Activated CD4-positive, alpha-beta memory T cell treated with anti-CD3 and anti-CD28 coated beads for 36 hours (primary cell): ENCODE measurements around the gene ATP10A. TPM values are rescaled to one million over a fixed set of nuclear protein-coding genes. Genes with fewer than 3 reads are reported as not detected.

Experiments
- CTCF ChIA-PET: fragments of 350-600 bp; sonication (Branson Sonifier 250); formaldehyde crosslinking; loops from one replicate; lab custom pipeline; 2021; ENCODE audit warnings: antibody characterized with exemption, inconsistent platforms; lab: Charles Lee
- POLR2A ChIA-PET: fragments of 350-600 bp; sonication (Branson Sonifier 250); formaldehyde crosslinking; loops from one replicate; lab custom pipeline; 2021; ENCODE audit warnings: antibody characterized with exemption; lab: Charles Lee
- DNase-seq: peaks from one replicate; pipeline ENCODE4 v3.0.0-alpha.2; 2020
- H3K27ac Mint-ChIP-seq: one replicate; pipeline ENCODE4 v1.8.0; 2021; ENCODE audit warnings: mixed read lengths
- H3K27me3 Mint-ChIP-seq: one replicate; pipeline ENCODE4 v1.8.0; 2021; ENCODE audit warnings: mixed read lengths
- H3K36me3 Mint-ChIP-seq: one replicate; pipeline ENCODE4 v1.8.0; 2021; ENCODE audit warnings: mixed read lengths
- H3K4me1 Mint-ChIP-seq: one replicate; pipeline ENCODE4 v1.8.0; 2021; ENCODE audit warnings: low read depth, mixed read lengths
- H3K4me3 Mint-ChIP-seq: one replicate; pipeline ENCODE4 v1.8.0; 2021; ENCODE audit warnings: mild to moderate bottlenecking, mixed read lengths
- H3K9me3 Mint-ChIP-seq: one replicate; pipeline ENCODE4 v1.8.0; 2021; ENCODE audit warnings: mixed read lengths
- intact Hi-C: fragments of 100-400 bp; cut with micrococcal nuclease; formaldehyde crosslinking; loops from one replicate; pipeline ENCODE4 v1.15.1; 2023
- total RNA-seq, 2 experiments: library from RNA; stranded (reverse); gene quantifications; one replicate each; pipeline ENCODE4 v1.2.3, GENCODE V29; 2021

Gene ATP10A
- total RNA-seq, 2 experiments from 2014 or later, result 15.9 to 17.2 TPM

DNA sequence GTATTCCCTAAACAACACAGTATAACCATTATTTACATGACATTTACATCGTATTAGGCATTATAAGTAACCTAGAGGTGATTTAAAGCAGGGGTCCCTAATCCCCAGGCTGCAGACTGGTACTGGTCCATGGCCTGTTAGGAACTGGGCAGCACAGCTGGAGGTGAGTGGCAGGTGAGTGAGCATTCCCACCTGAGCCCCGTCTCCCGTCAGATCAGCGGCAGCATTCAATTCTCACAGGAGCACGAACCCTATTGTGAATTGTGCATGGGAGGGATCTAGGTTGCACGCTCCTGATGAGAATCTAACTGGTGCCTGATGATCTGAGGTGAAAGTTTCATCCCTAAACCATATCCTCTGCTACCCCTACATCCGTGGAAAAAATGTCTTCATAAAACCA is 138.2 kb downstream of the ATP10A start:
- Mint-ChIP-seq H3K4me3 (no peak overlapping the region), H3K27ac (no peak overlapping the region), H3K27me3 (no peaks in the 10 kb centered on the region), H3K36me3 (peaks cover 8% of the 10 kb centered on the region), H3K9me3 (no peaks in the 10 kb centered on the region), H3K4me1 (no peaks in the 10 kb centered on the region)
- intact Hi-C loops, result no loop called here
- CTCF ChIA-PET, result no interaction called here
- no peak for DNase-seq
- POLR2A ChIA-PET, result no interaction called here

DNA sequence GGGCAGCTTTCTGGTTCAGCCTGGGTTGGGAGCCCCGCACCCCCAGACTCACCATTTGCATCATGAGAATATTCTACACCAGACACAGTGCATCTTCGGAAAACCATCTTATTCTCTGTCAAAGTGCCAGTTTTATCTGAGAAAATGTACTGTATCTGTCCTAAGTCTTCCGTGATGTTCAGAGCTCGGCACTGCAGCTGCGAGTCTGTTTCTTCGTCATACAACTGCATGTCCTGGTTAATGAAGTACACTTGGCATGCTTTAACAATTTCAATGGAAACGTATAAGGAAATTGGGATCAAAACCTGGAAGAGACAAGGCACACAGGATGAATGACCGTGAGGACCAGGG is 141.5 kb downstream of the ATP10A start:
- CTCF ChIA-PET, result interaction anchor here (2.1 kb wide), 1 partner anchor 11 kb away, joined by 7 read pairs; no protein-coding TSS in a partner anchor
- Mint-ChIP-seq H3K9me3 (no peaks in the 10 kb centered on the region), H3K27ac (no peak overlapping the region), H3K4me1 (no peaks in the 10 kb centered on the region), H3K36me3 (peaks cover 5% of the 10 kb centered on the region), H3K4me3 (no peak overlapping the region), H3K27me3 (no peaks in the 10 kb centered on the region)
- no peak for DNase-seq
- POLR2A ChIA-PET, result no interaction called here
- intact Hi-C loops, result no loop called here

DNA sequence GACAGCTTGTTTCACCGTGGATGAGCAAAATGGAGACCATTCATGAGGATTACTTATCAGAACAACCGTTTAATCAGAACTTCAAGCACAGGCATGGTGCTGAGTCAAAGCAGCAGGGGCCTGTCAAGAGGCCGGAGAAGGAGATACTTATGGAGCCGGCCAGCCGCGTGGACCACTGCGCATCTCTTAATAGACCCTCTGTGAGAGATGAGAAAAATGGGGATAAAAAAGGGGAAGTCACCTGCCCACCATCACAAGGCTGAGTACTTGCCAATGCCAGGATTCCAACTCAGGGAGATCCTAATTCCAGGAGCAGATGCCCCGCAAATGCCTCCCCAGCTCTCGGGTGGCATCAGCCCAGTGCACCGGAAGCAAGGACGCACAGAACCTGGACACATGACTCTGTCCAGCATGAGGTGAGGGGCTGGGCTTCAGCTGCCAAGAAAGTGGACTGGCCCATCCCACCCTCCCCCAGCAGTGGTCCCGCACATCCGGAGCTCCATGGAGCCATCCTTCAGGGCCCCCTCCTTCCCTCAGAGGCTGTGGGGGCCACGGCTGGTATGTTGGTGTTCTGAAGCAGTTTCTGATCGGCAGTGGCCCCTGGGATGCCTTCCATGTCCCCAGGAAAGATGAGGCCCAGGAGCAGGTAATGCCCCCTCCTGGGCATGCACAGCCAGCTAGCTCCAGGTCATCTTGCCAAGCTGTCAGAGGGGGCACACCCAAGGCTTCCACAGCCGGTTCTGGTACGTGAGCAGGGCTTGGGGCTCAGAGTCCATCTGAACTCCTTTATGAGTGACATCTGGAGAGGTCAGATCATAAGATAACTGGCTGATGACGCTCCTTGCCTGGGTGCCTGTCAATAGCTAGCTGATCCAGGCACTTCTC is 143.8 kb downstream of the ATP10A start:
- CTCF ChIA-PET, result interaction anchor here (1.2 to 1.6 kb wide), 2 partner anchors 9 to 215 kb away, joined by 6 read pairs; no protein-coding TSS in a partner anchor
- intact Hi-C loops, result no loop called here
- H3K9me3 Mint-ChIP-seq, result no peaks in the 10 kb centered on the region

DNA sequence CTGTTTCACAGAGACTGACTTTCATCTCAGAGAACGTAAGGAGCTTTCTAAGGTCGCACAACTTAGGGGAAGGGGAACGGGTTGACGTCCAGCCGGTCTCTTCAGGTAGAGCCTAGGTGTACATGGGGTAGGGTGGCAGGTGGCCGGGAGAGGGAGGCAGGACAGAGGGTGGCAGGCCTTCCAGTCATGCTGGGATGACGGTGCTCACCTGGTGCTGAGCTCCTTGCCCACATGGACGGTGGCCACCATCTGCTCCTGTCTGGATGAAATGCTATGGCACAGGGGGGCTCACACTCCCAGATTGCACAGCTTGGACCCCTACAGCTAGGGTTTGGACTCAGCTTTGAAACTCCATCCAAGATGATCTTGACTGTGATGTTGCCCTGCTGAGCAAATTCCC is 144.5 kb downstream of the ATP10A start:
- Mint-ChIP-seq H3K9me3 (no peaks in the 10 kb centered on the region), H3K27me3 (no peaks in the 10 kb centered on the region), H3K36me3 (peaks cover 3% of the 10 kb centered on the region), H3K4me3 (no peak overlapping the region), H3K27ac (no peak overlapping the region), H3K4me1 (no peaks in the 10 kb centered on the region)
- intact Hi-C loops, result no loop called here
- ChIA-PET POLR2A (no interaction called here), CTCF (interaction anchor here (1.2 to 1.6 kb wide), 2 partner anchors 8 to 215 kb away, joined by 6 read pairs; no protein-coding TSS in a partner anchor)
- no peak for DNase-seq

More for the DNA sequence above, 143.8 kb downstream of the ATP10A start:
- no peak for DNase-seq
- Mint-ChIP-seq H3K27me3 (no peaks in the 10 kb centered on the region), H3K4me1 (no peaks in the 10 kb centered on the region), H3K4me3 (no peak overlapping the region), H3K36me3 (peaks cover 3% of the 10 kb centered on the region), H3K27ac (no peak overlapping the region)
- POLR2A ChIA-PET, result no interaction called here

DNA sequence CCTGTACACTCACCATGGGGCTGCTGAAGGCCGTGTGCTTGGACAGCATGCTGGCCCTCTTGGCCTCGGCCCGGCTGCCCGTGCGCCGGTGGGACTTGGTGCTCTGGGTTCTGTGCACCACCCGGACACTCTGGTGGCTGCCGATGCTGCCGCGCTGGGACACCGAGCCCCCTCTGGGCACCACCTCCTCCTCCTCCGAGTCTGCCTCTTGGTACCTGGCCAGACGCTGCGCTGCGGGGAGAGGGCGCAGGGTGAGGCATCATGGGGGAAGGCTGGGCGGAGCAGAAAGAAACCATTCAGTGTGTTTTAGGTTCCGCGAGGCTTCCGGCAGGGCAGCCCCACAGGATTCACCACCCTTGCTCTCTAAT is 145.0 kb downstream of the ATP10A start:
- Mint-ChIP-seq H3K36me3 (peaks cover 3% of the 10 kb centered on the region), H3K27me3 (no peaks in the 10 kb centered on the region), H3K4me1 (no peaks in the 10 kb centered on the region), H3K27ac (no peak overlapping the region), H3K4me3 (no peak overlapping the region), H3K9me3 (no peaks in the 10 kb centered on the region)
- intact Hi-C loops, result no loop called here
- DNase-seq, result no peak
- CTCF ChIA-PET, result interaction anchor here (1.2 to 1.6 kb wide), 2 partner anchors 8 to 216 kb away, joined by 6 read pairs; no protein-coding TSS in a partner anchor
- POLR2A ChIA-PET, result no interaction called here

DNA sequence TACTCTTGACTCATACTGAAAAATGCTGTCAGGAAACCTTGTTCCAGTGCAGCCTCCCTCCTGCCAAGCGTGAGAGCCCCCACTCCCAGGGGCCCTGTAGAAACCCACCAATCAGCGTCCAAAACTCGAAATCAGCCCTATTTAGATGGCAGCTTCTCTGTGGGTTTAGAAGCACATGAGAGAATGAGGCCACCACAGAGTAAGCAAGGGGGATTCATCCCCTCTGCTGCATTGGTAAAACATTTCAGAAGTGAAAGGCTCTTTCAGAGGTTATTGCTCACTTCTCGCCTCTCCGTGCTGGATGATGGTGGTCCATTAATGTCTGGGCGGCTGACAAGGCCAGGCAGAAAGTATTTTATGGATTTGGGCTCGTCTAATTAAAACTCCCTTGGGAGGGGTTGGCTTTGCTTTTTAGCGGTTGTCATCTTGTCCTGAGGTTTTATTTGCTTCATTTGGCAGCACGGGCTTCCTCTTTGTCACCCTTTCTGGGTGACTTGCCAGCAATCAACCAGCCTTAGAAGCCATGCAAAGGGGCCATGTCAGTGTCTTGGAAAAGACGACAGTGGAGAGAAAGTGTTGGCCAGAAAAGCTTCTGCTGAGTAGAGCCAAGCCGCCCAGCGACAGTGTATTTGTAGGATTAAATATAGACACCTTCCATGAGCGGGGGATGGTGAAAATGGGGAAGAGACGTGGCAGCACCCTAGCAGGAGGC is 145.5 kb downstream of the ATP10A start:
- POLR2A ChIA-PET, result no interaction called here
- H3K4me3 Mint-ChIP-seq, result no peak overlapping the region
- intact Hi-C loops, result no loop called here

DNA sequence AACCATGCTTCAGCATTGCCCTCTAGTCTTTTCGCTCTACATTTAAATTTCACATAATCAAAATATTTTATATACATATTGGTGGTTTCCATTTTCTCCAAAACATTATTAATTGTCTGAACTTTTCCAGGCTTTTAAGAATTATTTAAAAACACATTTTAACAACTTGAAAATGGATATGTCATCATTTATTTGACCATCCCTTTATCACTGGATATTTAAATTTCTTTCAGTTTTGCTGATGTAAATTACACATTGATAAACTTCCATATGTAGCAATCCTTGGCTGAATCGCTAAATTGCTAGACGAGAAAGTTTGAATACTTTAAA is 146.0 kb downstream of the ATP10A start:
- Mint-ChIP-seq H3K27me3 (no peaks in the 10 kb centered on the region), H3K9me3 (no peaks in the 10 kb centered on the region), H3K4me1 (no peaks in the 10 kb centered on the region), H3K27ac (no peak overlapping the region), H3K36me3 (peaks cover 3% of the 10 kb centered on the region), H3K4me3 (no peak overlapping the region)
- no peak for DNase-seq
- ChIA-PET CTCF (no interaction called here), POLR2A (no interaction called here)
- intact Hi-C loops, result no loop called here

More for the DNA sequence above, 145.5 kb downstream of the ATP10A start:
- no peaks in the 10 kb centered on the region for H3K9me3 Mint-ChIP-seq
- CTCF ChIA-PET, result no interaction called here
- DNase-seq, result no peak
- peaks cover 3% of the 10 kb centered on the region for H3K36me3 Mint-ChIP-seq
- H3K27me3 Mint-ChIP-seq, result no peaks in the 10 kb centered on the region
- no peak overlapping the region for H3K27ac Mint-ChIP-seq
- no peaks in the 10 kb centered on the region for H3K4me1 Mint-ChIP-seq

DNA sequence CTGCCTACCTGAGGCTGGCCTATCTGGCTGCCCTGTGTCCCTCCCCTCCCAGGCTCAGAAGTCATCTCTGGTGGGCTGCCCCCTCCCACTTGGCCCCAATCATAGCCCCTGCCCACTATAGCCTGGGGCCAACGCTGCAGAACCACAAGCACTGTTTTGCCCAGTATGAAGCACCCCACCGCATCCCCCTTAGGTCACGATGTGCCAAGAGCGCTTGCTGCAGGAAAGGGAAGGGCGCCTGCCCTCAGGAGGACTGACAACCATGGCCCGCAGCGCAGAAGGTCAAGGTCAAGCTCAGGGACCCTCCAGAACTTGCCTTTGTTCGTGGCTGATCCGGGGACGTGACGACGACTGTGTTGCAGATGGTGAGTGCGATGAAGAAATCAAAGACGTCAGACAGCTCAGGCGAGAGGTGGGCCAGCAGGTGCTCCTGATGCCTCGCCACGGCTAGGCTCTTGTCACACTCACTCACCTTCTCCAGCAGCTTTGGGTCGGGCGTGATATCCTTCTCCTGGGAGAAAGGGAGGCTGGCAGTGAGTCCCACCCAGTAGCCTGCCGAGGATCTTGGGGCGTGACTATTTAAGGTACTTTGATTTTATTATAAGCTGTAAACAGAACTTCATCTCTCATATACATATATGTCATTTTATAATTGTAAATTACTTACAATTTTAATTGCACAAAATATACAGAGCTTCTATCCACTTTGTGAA is 146.6 kb downstream of the ATP10A start:
- Mint-ChIP-seq H3K27ac (no peak overlapping the region), H3K4me3 (no peak overlapping the region), H3K36me3 (peaks cover 4% of the 10 kb centered on the region), H3K4me1 (no peaks in the 10 kb centered on the region), H3K27me3 (no peaks in the 10 kb centered on the region), H3K9me3 (no peaks in the 10 kb centered on the region)
- CTCF ChIA-PET, result no interaction called here
- POLR2A ChIA-PET, result no interaction called here
- intact Hi-C loops, result no loop called here
- no peak for DNase-seq

DNA sequence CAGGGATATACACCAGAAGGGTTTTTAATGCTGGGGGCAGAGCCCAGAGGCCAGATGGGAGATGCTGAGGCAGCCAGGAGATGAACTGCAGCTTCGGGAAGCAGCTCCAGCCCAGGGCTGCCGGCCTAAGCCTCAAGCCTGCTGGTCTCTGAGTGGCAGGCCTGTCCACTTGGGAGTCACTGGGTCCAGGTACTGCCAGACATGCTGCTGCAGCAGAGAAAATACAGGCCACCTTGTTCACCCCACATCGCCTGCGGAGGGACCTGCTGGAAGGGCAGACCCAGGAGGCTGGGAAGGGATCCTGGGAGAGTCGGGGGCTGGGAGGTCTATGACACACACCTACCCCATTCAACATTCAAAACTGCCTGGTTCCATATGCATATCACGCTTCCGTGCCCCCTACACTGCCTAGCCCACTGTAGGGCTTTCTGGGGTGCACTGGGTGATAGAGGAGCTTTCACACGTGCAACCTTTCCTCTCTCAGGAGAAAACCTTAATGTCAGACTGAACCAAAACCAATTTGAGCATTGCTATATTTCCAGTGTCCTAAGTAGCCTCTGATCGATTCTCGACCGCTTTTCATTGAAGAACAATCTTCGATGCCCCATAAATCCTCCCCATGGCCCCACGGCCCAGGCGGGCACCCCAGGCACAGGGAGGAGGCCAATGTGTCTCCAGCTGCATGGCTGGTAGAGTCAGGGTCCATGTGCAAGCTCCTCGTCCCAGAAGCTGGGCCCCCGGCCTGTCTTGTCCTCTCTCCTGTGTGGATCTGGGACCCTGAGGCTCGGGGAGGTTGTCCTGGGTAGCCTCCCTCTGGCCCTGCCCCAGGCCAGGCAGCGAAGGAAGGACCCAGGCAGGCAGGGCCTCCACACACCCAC is 147.4 kb downstream of the ATP10A start:
- POLR2A ChIA-PET, result no interaction called here

DNA sequence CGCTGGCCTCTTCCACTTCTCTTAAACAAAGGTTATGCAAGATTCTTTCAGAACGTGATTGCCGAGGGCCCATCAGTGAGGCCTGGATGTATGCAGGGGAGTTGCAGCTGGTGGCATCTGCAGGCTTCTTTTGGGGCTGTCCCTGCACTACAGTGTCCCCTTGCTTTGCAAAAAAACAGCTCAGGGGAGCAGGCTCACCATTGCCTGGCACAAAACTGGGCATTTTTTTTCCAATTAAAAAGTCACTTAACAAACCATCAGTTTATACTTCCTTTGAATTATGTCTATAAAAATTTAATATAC is 148.6 kb downstream of the ATP10A start:
- intact Hi-C loops, result no loop called here
- no peak overlapping the region for H3K27ac Mint-ChIP-seq
- POLR2A ChIA-PET, result no interaction called here
- DNase-seq, result no peak
- H3K9me3 Mint-ChIP-seq, result no peaks in the 10 kb centered on the region
- H3K27me3 Mint-ChIP-seq, result no peaks in the 10 kb centered on the region
- peaks cover 4% of the 10 kb centered on the region for H3K36me3 Mint-ChIP-seq
- CTCF ChIA-PET, result no interaction called here
- H3K4me1 Mint-ChIP-seq, result no peaks in the 10 kb centered on the region
- H3K4me3 Mint-ChIP-seq, result no peak overlapping the region

More for the DNA sequence above, 147.4 kb downstream of the ATP10A start:
- Mint-ChIP-seq H3K36me3 (peaks cover 4% of the 10 kb centered on the region), H3K4me3 (no peak overlapping the region), H3K27me3 (no peaks in the 10 kb centered on the region), H3K4me1 (no peaks in the 10 kb centered on the region), H3K27ac (no peak overlapping the region), H3K9me3 (no peaks in the 10 kb centered on the region)
- DNase-seq, result no peak
- intact Hi-C loops, result no loop called here
- CTCF ChIA-PET, result no interaction called here

DNA sequence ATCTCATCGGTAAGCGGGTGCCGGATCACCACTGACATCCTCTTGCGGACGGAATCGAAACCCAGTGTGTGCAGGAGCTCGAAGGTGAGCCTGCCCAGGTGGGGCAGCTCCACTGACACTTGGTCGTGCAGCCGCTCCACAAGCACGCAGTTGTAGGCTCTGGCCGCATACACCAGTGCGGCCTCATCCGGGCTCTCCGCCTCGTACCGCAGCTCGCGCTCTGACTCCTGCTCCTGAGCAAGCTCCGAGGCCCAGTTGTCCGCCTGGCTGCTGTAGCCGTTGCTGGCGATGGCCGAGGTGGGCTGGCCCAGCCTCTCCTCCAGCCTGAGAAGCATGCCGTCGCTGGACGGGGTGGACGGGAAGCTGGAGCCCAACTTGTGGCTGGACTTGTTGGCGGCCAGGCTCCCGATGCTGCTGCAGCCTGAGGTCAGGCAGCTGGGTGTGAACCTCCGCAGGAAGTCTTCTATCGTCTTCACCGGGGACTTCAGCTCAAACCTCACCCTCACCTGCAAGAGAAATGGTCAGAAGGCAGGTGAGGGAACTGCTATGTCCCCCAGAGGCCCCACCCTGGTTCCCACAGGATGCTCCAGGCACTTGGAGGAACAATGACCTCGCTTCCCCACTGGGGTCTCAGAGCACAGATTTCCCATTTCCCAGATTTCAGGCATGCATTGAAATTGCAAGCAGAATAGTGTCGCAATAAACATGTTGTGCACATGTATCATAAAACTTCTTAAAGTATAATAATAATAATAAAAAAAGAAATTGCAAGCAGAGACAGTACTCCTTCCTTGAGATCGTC is 149.2 kb downstream of the ATP10A start:
- no peak overlapping the region for H3K4me3 Mint-ChIP-seq
- no peak for DNase-seq
- H3K36me3 Mint-ChIP-seq, result peaks cover 4% of the 10 kb centered on the region
- no peak overlapping the region for H3K27ac Mint-ChIP-seq
- no peaks in the 10 kb centered on the region for H3K27me3 Mint-ChIP-seq
- no peaks in the 10 kb centered on the region for H3K9me3 Mint-ChIP-seq
- no peaks in the 10 kb centered on the region for H3K4me1 Mint-ChIP-seq
- ChIA-PET POLR2A (no interaction called here), CTCF (no interaction called here)
- intact Hi-C loops, result no loop called here
